Endothelial cell of umbilical vein (primary cell): Measurements from ENCODE around the gene VPS4A. TPM values are rescaled to one million over a fixed set of nuclear protein-coding genes. Genes with fewer than 3 reads are reported as not detected.

Source experiments
- BruUV-seq: library from RNA; stranded (reverse); fragments of 400-500 nt; replicated peaks from 2 replicates; lab custom pipeline; 2021; lab: Mats Ljungman, UMichigan
- CTCF ChIA-PET: fragments of 300-600, 350-600 bp; sonication (Branson Sonifier 250); formaldehyde crosslinking; loops from one replicate; lab custom pipeline; 2021; ENCODE audit warnings: antibody characterized with exemption, inconsistent platforms; lab: Charles Lee
- POLR2A ChIA-PET: fragments of 300-600, 350-600 bp; sonication (Branson Sonifier 250); formaldehyde crosslinking; loops from one replicate; lab custom pipeline; 2021; ENCODE audit warnings: antibody characterized with exemption, inconsistent platforms; lab: Charles Lee
- DNase-seq: peaks from one replicate; pipeline ENCODE4 v3.0.0-alpha.2; 2011; ENCODE audit warnings: low read depth, low spot score
- FAIRE-seq: peaks from 2 replicates; lab custom pipeline; 2011; peaks lifted over from hg19 to GRCh38; lab: Jason Lieb, UNC
- H2AFZ ChIP-seq: 2 replicates; pipeline ENCODE4 v1.6.0; 2012; ENCODE audit warnings: low read depth, low read length, control low read depth, inconsistent platforms
- H3K27ac ChIP-seq: 2 replicates; pipeline ENCODE4 v1.5.1; 2011; ENCODE audit warnings: low read depth, mild to moderate bottlenecking, control low read depth, low read length, moderate library complexity; ENCODE audit not compliant: insufficient read depth
- H3K27me3 ChIP-seq, 2 experiments: 2 replicates each; pipeline versions ENCODE4 v1.6.0 to v1.6.1; 2011; ENCODE audit warnings: low read length in 2 of 2, mixed read lengths in 1 of 2; ENCODE audit not compliant: control insufficient read depth in 2 of 2, insufficient read depth in 2 of 2
- H3K36me3 ChIP-seq, 2 experiments: 2 replicates in 1 of 2; 3 replicates in 1 of 2; pipeline ENCODE4 v1.5.1; 2011; ENCODE audit warnings: low read length in 2 of 2, mild to moderate bottlenecking in 1 of 2, moderate library complexity in 1 of 2; ENCODE audit not compliant: control insufficient read depth in 2 of 2, insufficient read depth in 2 of 2; ENCODE audit errors: extremely low read depth in 1 of 2
- H3K4me1 ChIP-seq: 3 replicates; pipeline ENCODE4 v1.5.1; 2011; ENCODE audit warnings: mild to moderate bottlenecking, low read length; ENCODE audit not compliant: control insufficient read depth, insufficient read depth; ENCODE audit errors: extremely low read depth
- H3K4me2 ChIP-seq: 2 replicates; pipeline ENCODE4 v1.6.1; 2011; ENCODE audit warnings: low read length, control low read depth, mixed read lengths; ENCODE audit not compliant: insufficient read depth
- H3K4me3 ChIP-seq, 3 experiments: fragments of 200-600 bp in 1 of 3; sonication (generic), shearing (Covaris generic) in 1 of 3; replicated peaks in 1 of 3; 2 replicates each; pipeline ENCODE4 v1.5.1; 2011 to 2016; ENCODE audit warnings: control low read depth in 3 of 3, low read length in 3 of 3, mild to moderate bottlenecking in 2 of 3, inconsistent platforms in 1 of 3, low read depth in 1 of 3, moderate library complexity in 1 of 3; ENCODE audit not compliant: insufficient read depth in 1 of 3
- H3K79me2 ChIP-seq: 2 replicates; pipeline ENCODE4 v1.6.0; 2012; ENCODE audit warnings: low read length, inconsistent platforms; ENCODE audit not compliant: control insufficient read depth, insufficient read depth
- H3K9ac ChIP-seq: replicated peaks from 2 replicates; pipeline ENCODE3; 2011; ENCODE audit warnings: low read length, control low read depth; ENCODE audit not compliant: insufficient read depth; ENCODE audit errors: extremely low read depth
- H3K9me1 ChIP-seq: replicated peaks from 3 replicates; pipeline ENCODE4 v1.6.0; 2011; ENCODE audit warnings: mild to moderate bottlenecking, low read length; ENCODE audit not compliant: control insufficient read depth, insufficient read depth; ENCODE audit errors: extremely low read depth
- H3K9me3 ChIP-seq: replicated peaks from 2 replicates; pipeline ENCODE4 v1.5.1; 2012; ENCODE audit warnings: low read length, inconsistent platforms; ENCODE audit not compliant: control insufficient read depth, insufficient read depth
- H4K20me1 ChIP-seq: replicated peaks from 2 replicates; pipeline ENCODE3; 2011; ENCODE audit warnings: mild to moderate bottlenecking, low read length; ENCODE audit not compliant: control insufficient read depth, insufficient read depth; ENCODE audit errors: extremely low read depth
- EZH2 ChIP-seq: IDR thresholded peaks from 2 replicates; pipeline ENCODE4 v1.6.1; 2012; ENCODE audit warnings: borderline replicate concordance, low read depth, mild to moderate bottlenecking, moderate library complexity, low read length, inconsistent platforms; ENCODE audit not compliant: severe bottlenecking
- GATA2 ChIP-seq: IDR thresholded peaks from 2 replicates; pipeline ENCODE4 v1.7.0; 2011; ENCODE audit warnings: low read depth, mild to moderate bottlenecking, moderate library complexity, mixed read lengths, low read length; ENCODE audit not compliant: insufficient read length, insufficient read depth
- JUN ChIP-seq: IDR thresholded peaks from 2 replicates; pipeline ENCODE4 v1.6.1; 2011; ENCODE audit warnings: borderline replicate concordance, low read depth; ENCODE audit not compliant: insufficient read length, insufficient read depth
- MAX ChIP-seq: IDR thresholded peaks from 2 replicates; pipeline ENCODE4 v1.6.1; 2011; ENCODE audit not compliant: insufficient read depth, insufficient read length
- MYC ChIP-seq: IDR thresholded peaks from one replicate; pipeline ENCODE4 v1.6.1; 2011; ENCODE audit warnings: mild to moderate bottlenecking, low read depth, low read length
- POLR2A ChIP-seq: IDR thresholded peaks from 2 replicates; pipeline ENCODE4 v1.6.1; 2012; ENCODE audit warnings: low read depth, mild to moderate bottlenecking, control low read depth, low read length
- POLR2AphosphoS5 ChIP-seq: IDR thresholded peaks from 2 replicates; pipeline ENCODE4 v1.6.1; 2012; ENCODE audit warnings: low read depth, mild to moderate bottlenecking, control low read depth, low read length, moderate library complexity; ENCODE audit not compliant: insufficient read depth
- dilution Hi-C: fragments of 300-500 bp; cut with MboI; formaldehyde crosslinking; loops from one replicate; pipeline ENCODE4 v1.15.0; 2019; ENCODE audit warnings: low sequenced_read_pairs; ENCODE audit not compliant: extremely low pct_ligation_motif_present
- intact Hi-C: fragments of 100-400 bp; cut with micrococcal nuclease; formaldehyde crosslinking; loops from one replicate; pipeline ENCODE4 v1.10.0; 2022
- polyA plus RNA-seq, 4 experiments: library from polyadenylated mRNA; depleted of rRNA in 3 of 4; stranded (reverse) in 3 of 4; unstranded in 1 of 4; fragments of >200 nt; gene quantifications; 2 replicates each; pipeline versions ENCODE4 v1.2.1 to v1.2.3, GENCODE V29; 2011 to 2012; ENCODE audit warnings: missing spikeins in 1 of 4
- total RNA-seq: library from RNA; stranded (reverse); gene quantifications from 2 replicates; pipeline ENCODE4 v1.2.3, GENCODE V29; 2021
- TF ChIP-seq, protein P1 (sequence below), 2 donors: IDR thresholded peaks; 1 replicate in 1 of 2; 2 replicates in 1 of 2; pipeline ENCODE4 v1.5.1; 2011; ENCODE audit warnings: low read length in 2 of 2, mild to moderate bottlenecking in 2 of 2, moderate library complexity in 2 of 2, control low read depth in 1 of 2, inconsistent platforms in 1 of 2, low read depth in 1 of 2; ENCODE audit not compliant: insufficient read depth in 1 of 2; ENCODE audit errors: extremely low read depth in 1 of 2

Gene VPS4A
- total and polyA plus RNA-seq, 2 donors (not counting 3 experiments of a cell fraction or from before 2014, with no cell fraction given), result 22.3 to 34.8 TPM

DNA sequence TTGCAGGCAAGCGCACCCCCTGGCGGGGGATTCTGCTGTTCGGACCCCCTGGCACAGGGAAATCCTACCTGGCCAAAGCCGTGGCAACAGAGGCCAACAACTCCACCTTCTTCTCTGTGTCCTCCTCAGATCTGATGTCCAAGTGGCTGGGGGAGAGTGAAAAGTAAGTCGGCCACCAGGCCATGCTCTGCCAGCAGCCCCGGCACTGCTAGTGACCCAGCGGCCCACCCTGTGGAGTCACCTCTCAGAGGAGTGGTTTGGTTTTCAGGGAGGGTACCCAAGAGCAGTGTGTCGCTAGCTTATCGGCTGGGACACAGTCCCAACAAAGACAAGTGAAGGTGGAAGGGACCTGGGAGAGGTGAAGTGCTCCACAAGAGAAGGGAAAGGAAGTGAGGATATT lies 8.2 kb downstream of the VPS4A start:
- intact Hi-C loops (no loop called here), dilution Hi-C loops (no loop called here)
- Histone ChIP-seq H3K27ac (no peak overlapping the region), H4K20me1 (no peaks in the 10 kb centered on the region), H2AFZ (no peak overlapping the region), H3K36me3 (peaks cover 30 to 69% of the 10 kb centered on the region in 2 experiments), H3K27me3 (no peaks in the 10 kb centered on the region), H3K9ac (no peak overlapping the region), H3K4me2 (no peak overlapping the region), H3K9me1 (no peaks in the 10 kb centered on the region), H3K4me1 (no peaks in the 10 kb centered on the region), H3K9me3 (no peaks in the 10 kb centered on the region), H3K4me3 (no peak overlapping the region), H3K79me2 (peaks cover 22% of the 10 kb centered on the region)
- BruUV-seq, result no TSS peak
- TF ChIP-seq JUN, result no peak
- TF ChIP-seq MYC, result no peak
- no peak for TF ChIP-seq POLR2A
- no peak for TF ChIP-seq MAX
- TF ChIP-seq EZH2, result no peak
- no peak for TF ChIP-seq POLR2AphosphoS5
- no peak for TF ChIP-seq GATA2
- ChIA-PET CTCF (no interaction called here), POLR2A (no interaction called here)
- DNase-seq (no peak), FAIRE-seq (no peak)

GRCh38 chr16:69319826-69320739 lies 8.9 kb downstream of the VPS4A start:
- H3K36me3 ChIP-seq, result peaks cover 27 to 67% of the 10 kb centered on the region in 2 experiments
- H3K9ac ChIP-seq, result no peak overlapping the region
- no peak overlapping the region for H3K4me3 ChIP-seq
- no peak overlapping the region for H2AFZ ChIP-seq
- CTCF ChIA-PET, result no interaction called here
- no peaks in the 10 kb centered on the region for H3K9me1 ChIP-seq
- H3K9me3 ChIP-seq, result no peaks in the 10 kb centered on the region
- no peak overlapping the region for H3K27ac ChIP-seq
- dilution Hi-C loops, result no loop called here
- DNase-seq (no peak), FAIRE-seq (no peak)
- H3K4me1 ChIP-seq, result no peaks in the 10 kb centered on the region
- BruUV-seq, result no TSS peak
- no peak overlapping the region for H3K4me2 ChIP-seq
- no peaks in the 10 kb centered on the region for H4K20me1 ChIP-seq
- POLR2A ChIA-PET, result no interaction called here
- H3K27me3 ChIP-seq, result no peaks in the 10 kb centered on the region
- TF ChIP-seq JUN, result no peak
- TF ChIP-seq, protein P1, sequence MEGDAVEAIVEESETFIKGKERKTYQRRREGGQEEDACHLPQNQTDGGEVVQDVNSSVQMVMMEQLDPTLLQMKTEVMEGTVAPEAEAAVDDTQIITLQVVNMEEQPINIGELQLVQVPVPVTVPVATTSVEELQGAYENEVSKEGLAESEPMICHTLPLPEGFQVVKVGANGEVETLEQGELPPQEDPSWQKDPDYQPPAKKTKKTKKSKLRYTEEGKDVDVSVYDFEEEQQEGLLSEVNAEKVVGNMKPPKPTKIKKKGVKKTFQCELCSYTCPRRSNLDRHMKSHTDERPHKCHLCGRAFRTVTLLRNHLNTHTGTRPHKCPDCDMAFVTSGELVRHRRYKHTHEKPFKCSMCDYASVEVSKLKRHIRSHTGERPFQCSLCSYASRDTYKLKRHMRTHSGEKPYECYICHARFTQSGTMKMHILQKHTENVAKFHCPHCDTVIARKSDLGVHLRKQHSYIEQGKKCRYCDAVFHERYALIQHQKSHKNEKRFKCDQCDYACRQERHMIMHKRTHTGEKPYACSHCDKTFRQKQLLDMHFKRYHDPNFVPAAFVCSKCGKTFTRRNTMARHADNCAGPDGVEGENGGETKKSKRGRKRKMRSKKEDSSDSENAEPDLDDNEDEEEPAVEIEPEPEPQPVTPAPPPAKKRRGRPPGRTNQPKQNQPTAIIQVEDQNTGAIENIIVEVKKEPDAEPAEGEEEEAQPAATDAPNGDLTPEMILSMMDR (IDR thresholded peaks at IDR 0.05; ENCODE audit: extremely low read depth in 1 of 2, insufficient read depth in 1 of 2, low read depth in 1 of 2, low read length in 2 of 2), result no peak
- no peak for TF ChIP-seq GATA2
- peaks cover 23% of the 10 kb centered on the region for H3K79me2 ChIP-seq
- intact Hi-C loops, result no loop called here
